Activated naive CD8-positive, alpha-beta T cell treated with anti-CD3 and anti-CD28 coated beads, Interleukin-2, amount 10 ng/mL, durations not matched to agents 7 days and 5 days (primary cell): ENCODE measurements around the gene ELP5. TPM values are rescaled to one million over a fixed set of nuclear protein-coding genes. Genes with fewer than 3 reads are reported as not detected.

ENCODE experiments used
- ATAC-seq: fragments of 150-1000 bp; cut with Tn5 transposase; one replicate; pipeline ENCODE4 v1.10.0; 2021; ENCODE audit warnings: low read depth, moderate library complexity
- POLR2A ChIA-PET: fragments of 350-600 bp; sonication (Branson Sonifier 250); formaldehyde crosslinking; loops from one replicate; lab custom pipeline; 2021; ENCODE audit warnings: antibody characterized with exemption; lab: Charles Lee
- DNase-seq: peaks from one replicate; pipeline ENCODE4 v3.0.0; 2021
- H3K27ac Mint-ChIP-seq: one replicate; pipeline ENCODE4 v1.8.0; 2022; ENCODE audit warnings: mild to moderate bottlenecking, mixed read lengths
- H3K27me3 Mint-ChIP-seq: one replicate; pipeline ENCODE4 v1.8.0; 2022; ENCODE audit warnings: mild to moderate bottlenecking, moderate library complexity, mixed read lengths
- H3K36me3 Mint-ChIP-seq: one replicate; pipeline ENCODE4 v1.8.0; 2021; ENCODE audit warnings: mild to moderate bottlenecking, mixed read lengths
- H3K4me1 Mint-ChIP-seq: one replicate; pipeline ENCODE4 v1.8.0; 2021; ENCODE audit warnings: mixed read lengths
- H3K4me3 Mint-ChIP-seq: one replicate; pipeline ENCODE4 v1.8.0; 2022; ENCODE audit warnings: mild to moderate bottlenecking, moderate library complexity, mixed read lengths
- H3K9me3 Mint-ChIP-seq: one replicate; pipeline ENCODE4 v1.8.0; 2021; ENCODE audit warnings: mixed read lengths
- total RNA-seq, 2 experiments: library from RNA; stranded (reverse); gene quantifications; one replicate each; pipeline ENCODE4 v1.2.3, GENCODE V29; 2021

Gene ELP5
- total RNA-seq, 2 experiments from 2014 or later, result 49.5 to 52.0 TPM

- peaks cover 33% of the 10 kb centered on the region for H3K4me1 Mint-ChIP-seq
- POLR2A ChIA-PET, result interaction anchor here (0.8 to 8.9 kb wide), 8 partner anchors 16 to 186 kb away, joined by 3 to 162 read pairs (median 5); partner anchors contain the start of genes ACAP1, CTDNEP1, DVL2 and ELP5
- H3K27me3 Mint-ChIP-seq, result no peaks in the 10 kb centered on the region
- DNase-seq, result no peak
- peaks cover 5% of the 10 kb centered on the region for H3K36me3 Mint-ChIP-seq
- ATAC-seq, result no peak
- H3K4me3 Mint-ChIP-seq, result peak overlapping the region; percentile 97
- H3K27ac Mint-ChIP-seq, result peak overlapping the region; percentile 95
- H3K9me3 Mint-ChIP-seq, result no peaks in the 10 kb centered on the region
Measured at GRCh38 chr17:7221278-7222092, 30.5 kb upstream of the ELP5 start.

DNA sequence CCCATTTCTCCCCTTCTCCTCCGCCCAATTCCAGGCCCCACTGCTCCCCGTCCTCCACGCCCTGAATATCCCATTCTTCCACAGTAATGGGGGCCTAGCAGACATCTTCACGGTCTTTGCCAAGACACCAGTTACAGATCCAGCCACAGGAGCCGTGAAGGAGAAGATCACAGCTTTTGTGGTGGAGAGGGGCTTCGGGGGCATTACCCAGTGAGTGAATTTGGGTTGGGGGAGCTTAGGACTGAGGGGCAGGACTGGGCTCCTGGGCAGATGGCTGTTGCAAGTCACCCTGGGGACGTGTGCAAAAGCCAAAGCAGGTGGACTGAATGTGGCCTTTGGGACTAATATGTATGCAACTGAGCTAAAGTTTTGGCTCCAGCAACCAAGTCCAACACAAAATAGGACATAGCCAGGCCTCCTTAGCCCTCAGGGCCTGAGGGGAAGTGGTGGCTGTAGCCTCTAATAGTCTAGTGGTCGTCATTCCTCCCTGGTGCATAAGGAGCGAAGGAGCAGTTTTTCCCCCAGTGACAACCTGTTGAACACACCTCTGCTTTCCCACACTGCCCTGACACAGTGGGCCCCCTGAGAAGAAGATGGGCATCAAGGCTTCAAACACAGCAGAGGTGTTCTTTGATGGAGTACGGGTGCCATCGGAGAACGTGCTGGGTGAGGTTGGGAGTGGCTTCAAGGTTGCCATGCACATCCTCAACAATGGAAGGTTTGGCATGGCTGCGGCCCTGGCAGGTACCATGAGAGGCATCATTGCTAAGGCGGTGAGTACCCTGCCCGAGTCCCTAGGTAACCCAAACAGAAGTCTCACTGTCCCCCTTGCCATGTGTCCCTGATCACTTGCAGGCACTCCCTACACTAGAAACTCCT is 29.7 kb upstream of the ELP5 start:
- H3K9me3 Mint-ChIP-seq, result no peaks in the 10 kb centered on the region
- H3K27me3 Mint-ChIP-seq, result no peaks in the 10 kb centered on the region
- DNase-seq (no peak), ATAC-seq (no peak)
- peaks cover 30% of the 10 kb centered on the region for H3K4me1 Mint-ChIP-seq
- no peak overlapping the region for H3K4me3 Mint-ChIP-seq
- peak overlapping the region; percentile 40 for H3K27ac Mint-ChIP-seq
- H3K36me3 Mint-ChIP-seq, result peaks cover 5% of the 10 kb centered on the region
- POLR2A ChIA-PET, result interaction anchor here (8.9 kb wide), 1 partner anchor 15 kb away, joined by 162 read pairs; the partner anchor contains the start of genes DVL2, GABARAP and PHF23

- DNase-seq, result no peak
- no peak for ATAC-seq
- H3K4me1 Mint-ChIP-seq, result peaks cover 26% of the 10 kb centered on the region
- H3K9me3 Mint-ChIP-seq, result no peaks in the 10 kb centered on the region
- H3K36me3 Mint-ChIP-seq, result peaks cover 6% of the 10 kb centered on the region
- no peak overlapping the region for H3K27ac Mint-ChIP-seq
- no peak overlapping the region for H3K4me3 Mint-ChIP-seq
- H3K27me3 Mint-ChIP-seq, result no peaks in the 10 kb centered on the region
- POLR2A ChIA-PET, result interaction anchor here (8.9 kb wide), 1 partner anchor 15 kb away, joined by 162 read pairs; the partner anchor contains the start of genes DVL2, GABARAP and PHF23
Measured at GRCh38 chr17:7222972-7223292, 29.1 kb upstream of the ELP5 start.

DNA sequence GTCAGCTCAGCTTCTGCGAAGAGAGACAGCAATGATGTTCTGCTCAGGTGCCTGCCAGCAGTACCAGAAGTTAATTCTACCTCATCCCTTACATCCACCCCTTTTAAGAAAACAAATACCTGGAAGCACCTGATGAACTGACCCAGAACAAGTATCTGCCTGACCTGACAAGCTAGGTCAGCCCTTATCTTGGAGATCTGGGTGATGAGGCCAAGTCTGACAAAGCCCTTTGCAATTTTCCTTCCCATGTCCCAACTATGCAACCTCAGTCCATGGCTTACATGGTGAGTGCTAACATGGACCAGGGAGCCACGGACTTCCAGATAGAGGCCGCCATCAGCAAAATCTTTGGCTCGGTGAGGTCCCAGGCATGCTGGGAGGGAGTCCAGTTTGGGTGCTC is 28.6 kb upstream of the ELP5 start:
- peaks cover 10% of the 10 kb centered on the region for H3K36me3 Mint-ChIP-seq
- H3K27ac Mint-ChIP-seq, result no peak overlapping the region
- ATAC-seq (no peak), DNase-seq (no peak)
- POLR2A ChIA-PET, result interaction anchor here (8.9 kb wide), 1 partner anchor 14 kb away, joined by 162 read pairs; the partner anchor contains the start of genes DVL2, GABARAP and PHF23
- no peak overlapping the region for H3K4me3 Mint-ChIP-seq
- no peaks in the 10 kb centered on the region for H3K27me3 Mint-ChIP-seq
- no peaks in the 10 kb centered on the region for H3K9me3 Mint-ChIP-seq
- peaks cover 24% of the 10 kb centered on the region for H3K4me1 Mint-ChIP-seq

DNA sequence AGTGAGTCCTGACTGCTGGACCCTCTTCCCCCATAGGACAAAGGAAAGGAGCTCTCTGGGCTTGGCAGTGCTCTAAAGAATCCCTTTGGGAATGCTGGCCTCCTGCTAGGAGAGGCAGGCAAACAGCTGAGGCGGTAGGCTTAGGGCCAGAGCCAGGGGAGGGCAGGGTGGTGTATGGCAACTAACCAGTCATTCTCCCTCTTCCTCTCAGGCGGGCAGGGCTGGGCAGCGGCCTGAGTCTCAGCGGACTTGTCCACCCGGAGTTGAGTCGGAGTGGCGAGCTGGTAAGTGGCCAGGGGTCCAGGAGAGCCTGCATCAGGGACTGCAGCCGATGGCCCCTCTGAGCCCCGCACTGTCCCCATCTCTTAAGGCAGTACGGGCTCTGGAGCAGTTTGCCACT is 27.9 kb upstream of the ELP5 start:
- peaks cover 10% of the 10 kb centered on the region for H3K36me3 Mint-ChIP-seq
- no peak overlapping the region for H3K4me3 Mint-ChIP-seq
- H3K27me3 Mint-ChIP-seq, result no peaks in the 10 kb centered on the region
- DNase-seq (no peak), ATAC-seq (no peak)
- H3K4me1 Mint-ChIP-seq, result peaks cover 21% of the 10 kb centered on the region
- no peaks in the 10 kb centered on the region for H3K9me3 Mint-ChIP-seq
- POLR2A ChIA-PET, result interaction anchor here (8.9 kb wide), 1 partner anchor 13 kb away, joined by 162 read pairs; the partner anchor contains the start of genes DVL2, GABARAP and PHF23
- no peak overlapping the region for H3K27ac Mint-ChIP-seq

GRCh38 chr17:7224661-7225111 is 27.3 kb upstream of the ELP5 start:
- Mint-ChIP-seq H3K4me1 (peaks cover 18% of the 10 kb centered on the region), H3K9me3 (no peaks in the 10 kb centered on the region)
- POLR2A ChIA-PET, result interaction anchor here (0.6 to 8.9 kb wide), 2 partner anchors 13 to 46 kb away, joined by 3 to 162 read pairs; partner anchors contain the start of genes DVL2, GABARAP and PHF23

DNA sequence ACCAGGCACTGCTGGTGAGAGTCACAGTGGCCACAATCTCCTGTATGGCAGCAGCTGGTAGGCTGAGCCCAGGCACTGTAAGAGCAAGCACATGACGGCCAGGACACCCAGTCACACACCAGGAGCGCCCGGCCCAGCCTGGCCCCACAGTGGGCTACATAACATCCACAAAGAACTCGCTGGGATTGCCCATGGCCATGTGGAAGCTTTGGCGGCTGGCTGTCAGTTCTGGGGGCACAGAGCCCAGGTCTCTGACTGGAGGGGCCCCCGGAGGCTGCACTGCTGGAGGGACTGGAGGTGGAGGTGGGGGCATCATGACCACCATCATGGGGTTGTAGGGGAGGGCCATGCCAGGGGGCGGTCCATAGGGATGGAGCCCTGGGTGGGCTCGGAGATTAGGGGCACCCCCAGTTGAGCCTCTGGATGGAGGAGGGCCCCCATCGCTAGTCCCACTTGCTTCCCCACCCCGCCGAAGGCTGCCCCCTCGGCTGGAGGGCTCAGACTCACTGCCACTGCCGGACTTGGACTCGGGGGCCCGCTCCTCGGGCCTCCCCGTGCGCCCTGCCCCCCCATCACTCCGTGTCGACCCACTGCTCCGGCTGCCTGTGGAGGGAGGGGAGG is 26.2 kb upstream of the ELP5 start:
- ATAC-seq (no peak), DNase-seq (no peak)
- Mint-ChIP-seq H3K27ac (no peak overlapping the region), H3K4me3 (no peak overlapping the region), H3K36me3 (peaks cover 11% of the 10 kb centered on the region), H3K27me3 (no peaks in the 10 kb centered on the region), H3K4me1 (peaks cover 11% of the 10 kb centered on the region), H3K9me3 (no peaks in the 10 kb centered on the region)
- POLR2A ChIA-PET, result interaction anchor here (8.9 kb wide), 1 partner anchor 12 kb away, joined by 162 read pairs; the partner anchor contains the start of genes DVL2, GABARAP and PHF23

More at GRCh38 chr17:7224661-7225111, 27.3 kb upstream of the ELP5 start:
- DNase-seq (no peak), ATAC-seq (no peak)
- H3K4me3 Mint-ChIP-seq, result no peak overlapping the region
- H3K27ac Mint-ChIP-seq, result no peak overlapping the region
- peaks cover 11% of the 10 kb centered on the region for H3K36me3 Mint-ChIP-seq
- no peaks in the 10 kb centered on the region for H3K27me3 Mint-ChIP-seq

DNA sequence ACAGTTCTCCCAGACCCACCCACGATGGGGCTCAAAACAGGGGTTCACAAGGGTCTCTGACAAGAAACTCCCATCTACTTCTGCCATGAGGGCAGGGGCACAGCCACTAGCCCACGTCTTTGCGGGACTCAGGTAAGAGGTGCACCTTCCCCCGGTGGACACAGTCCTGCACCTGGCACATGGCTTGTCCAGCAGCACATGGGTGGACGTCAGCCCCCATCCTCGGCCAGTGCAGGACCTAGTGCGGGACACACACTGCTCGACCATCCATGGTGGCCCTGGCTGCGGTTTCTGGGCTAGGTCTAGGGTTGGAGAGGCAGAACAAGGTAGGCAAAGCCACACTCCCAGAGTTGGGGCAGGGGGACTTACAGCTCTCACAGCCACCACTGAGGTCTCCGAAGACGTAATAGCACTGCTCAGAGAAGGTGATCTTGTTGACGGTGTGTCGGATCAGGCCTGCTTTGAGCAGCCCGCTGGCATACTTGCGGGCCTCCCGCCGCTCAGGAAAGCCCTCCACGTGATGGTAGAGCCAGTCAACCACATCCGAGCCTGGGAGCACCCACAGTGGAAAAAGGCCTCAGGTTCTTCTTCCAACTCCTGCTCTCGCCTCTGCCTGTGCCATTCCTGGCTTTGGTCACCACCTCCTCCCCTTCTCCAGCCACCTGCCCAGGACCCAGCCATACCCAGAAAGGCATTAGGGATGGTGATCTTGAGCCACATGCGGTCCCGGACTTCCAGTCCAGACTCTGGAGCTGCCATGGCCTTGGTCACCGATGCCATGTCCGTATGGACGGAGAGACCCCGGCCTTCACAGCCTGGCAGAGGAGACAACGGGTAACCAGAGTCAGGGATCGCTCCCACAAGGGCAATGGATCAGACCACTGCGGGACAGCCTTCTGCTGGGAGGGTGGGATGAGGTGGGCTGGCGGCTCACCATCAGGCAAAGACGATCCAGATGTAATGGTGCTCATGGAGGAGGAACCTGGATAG is 25.0 kb upstream of the ELP5 start:
- no peak overlapping the region for H3K27ac Mint-ChIP-seq
- no peak overlapping the region for H3K4me3 Mint-ChIP-seq
- ATAC-seq, result no peak
- H3K4me1 Mint-ChIP-seq, result peaks cover 4% of the 10 kb centered on the region
- H3K9me3 Mint-ChIP-seq, result no peaks in the 10 kb centered on the region
- H3K36me3 Mint-ChIP-seq, result peaks cover 10% of the 10 kb centered on the region
- H3K27me3 Mint-ChIP-seq, result no peaks in the 10 kb centered on the region
- DNase-seq, result no peak
- POLR2A ChIA-PET, result no interaction called here

DNA sequence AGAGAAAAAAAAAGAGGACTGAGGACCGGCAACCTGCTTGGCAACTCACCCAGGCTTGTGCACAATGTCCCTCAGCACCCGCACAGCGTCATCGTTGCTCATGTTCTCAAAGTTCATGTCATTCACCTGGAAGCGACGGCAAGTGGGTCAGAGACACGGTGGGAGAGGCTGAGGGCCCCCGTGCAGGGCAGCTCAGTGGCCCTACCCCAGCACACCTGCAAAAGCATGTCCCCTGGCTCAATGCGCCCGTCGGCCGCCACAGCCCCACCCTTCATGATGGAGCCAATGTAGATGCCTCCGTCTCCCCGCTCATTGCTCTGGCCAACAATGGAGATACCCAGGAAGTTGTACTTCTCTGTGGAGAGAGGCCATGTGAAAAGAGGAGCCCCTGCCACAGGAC is 23.1 kb upstream of the ELP5 start:
- no peak for DNase-seq
- H3K4me1 Mint-ChIP-seq, result peaks cover 14% of the 10 kb centered on the region
- H3K27me3 Mint-ChIP-seq, result no peaks in the 10 kb centered on the region
- no peaks in the 10 kb centered on the region for H3K9me3 Mint-ChIP-seq
- POLR2A ChIA-PET, result no interaction called here
- no peak overlapping the region for H3K27ac Mint-ChIP-seq
- ATAC-seq, result no peak
- H3K4me3 Mint-ChIP-seq, result no peak overlapping the region
- peaks cover 10% of the 10 kb centered on the region for H3K36me3 Mint-ChIP-seq

DNA sequence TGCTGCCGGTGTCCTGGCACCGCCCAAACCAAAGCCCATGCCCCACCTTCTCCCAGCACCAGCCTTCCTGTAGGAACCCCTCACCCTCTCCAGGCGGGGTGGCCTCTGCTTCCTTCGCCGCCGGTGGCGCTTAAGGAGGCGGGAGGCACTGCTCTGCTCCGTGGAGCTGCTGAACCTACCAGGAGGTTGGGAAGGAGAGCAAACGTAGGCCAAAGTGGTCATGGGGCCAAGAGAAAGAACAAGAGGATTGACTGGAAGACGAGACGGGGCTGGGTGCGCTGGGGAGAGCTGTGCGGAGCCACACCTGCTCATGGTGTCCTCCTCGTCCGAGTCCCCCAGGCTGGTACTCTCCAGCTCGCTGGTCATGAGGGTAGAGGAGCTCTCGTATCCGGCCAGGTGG is 22.5 kb upstream of the ELP5 start:
- Mint-ChIP-seq H3K9me3 (no peaks in the 10 kb centered on the region), H3K27me3 (no peaks in the 10 kb centered on the region), H3K27ac (no peak overlapping the region), H3K4me3 (no peak overlapping the region), H3K36me3 (peaks cover 10% of the 10 kb centered on the region), H3K4me1 (peaks cover 16% of the 10 kb centered on the region)
- DNase-seq (no peak), ATAC-seq (no peak)
- POLR2A ChIA-PET, result no interaction called here

- DNase-seq, result no peak
- POLR2A ChIA-PET, result interaction anchor here (12.9 kb wide), 1 partner anchor 11 kb away, joined by 162 read pairs; the partner anchor contains the start of genes ACADVL and DLG4
- Mint-ChIP-seq H3K27ac (no peak overlapping the region), H3K36me3 (peaks cover 21% of the 10 kb centered on the region), H3K9me3 (no peaks in the 10 kb centered on the region), H3K4me1 (peaks cover 33% of the 10 kb centered on the region), H3K4me3 (peak overlapping the region; percentile 98), H3K27me3 (no peaks in the 10 kb centered on the region)
- ATAC-seq, result no peak
Measured at GRCh38 chr17:7232114-7232513, 19.9 kb upstream of the ELP5 start.

GRCh38 chr17:7233701-7234082 is 18.3 kb upstream of the ELP5 start:
- POLR2A ChIA-PET, result interaction anchor here (1.0 to 12.9 kb wide), 5 partner anchors 9 to 103 kb away, joined by 3 to 162 read pairs (median 11); partner anchors contain the start of genes ACADVL, ACAP1, CTDNEP1 and DLG4
- ATAC-seq, result peak; percentile 9
- H3K9me3 Mint-ChIP-seq, result no peaks in the 10 kb centered on the region

More at GRCh38 chr17:7233701-7234082, 18.3 kb upstream of the ELP5 start:
- DNase-seq, result no peak
- Mint-ChIP-seq H3K27ac (peak overlapping the region; percentile 93), H3K36me3 (peaks cover 18% of the 10 kb centered on the region), H3K4me1 (peaks cover 38% of the 10 kb centered on the region), H3K4me3 (peak overlapping the region; percentile 98), H3K27me3 (no peaks in the 10 kb centered on the region)
